HTERT RPE-1 (cell line): ENCODE measurements around the gene POSTN.

Experiments used
- in situ Hi-C: fragments of 300-500 bp; cut with MboI; formaldehyde crosslinking; loops from 4 replicates; pipeline ENCODE4 v1.14.3; 2020; ENCODE audit warnings: low sequenced_read_pairs

The POSTN gene

DNA sequence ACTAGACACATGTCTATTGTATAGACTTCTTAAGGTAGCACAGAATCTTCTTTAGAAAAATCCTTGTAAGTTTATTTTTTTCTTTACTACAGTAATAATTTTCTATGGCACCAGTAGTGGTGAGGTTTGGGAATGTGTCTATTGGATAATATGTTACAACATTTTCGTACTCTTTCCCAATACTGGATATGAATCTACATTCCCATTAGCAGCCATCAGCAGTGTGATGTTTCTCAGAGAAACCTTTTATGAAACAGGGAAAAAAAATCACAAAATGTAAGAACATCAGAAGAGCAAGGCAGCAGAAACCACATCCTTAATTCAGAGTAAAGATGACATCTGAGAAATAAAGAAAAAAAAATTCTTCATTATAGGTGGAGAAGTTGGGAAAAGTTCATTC, 83.3 kb downstream of the POSTN start:
- in situ Hi-C loops = no loop called here
